OCI-LY1 (cell line): Measurements from ENCODE around the gene LRRC36.

Experiments used
- EZH2 ChIP-seq: fragments of 200-600 bp; sonication (generic), shearing (Covaris generic); IDR thresholded peaks from 2 replicates; pipeline ENCODE4 v1.8.0; 2017; ENCODE audit warnings: borderline replicate concordance, mixed run types, mild to moderate bottlenecking, antibody characterized with exemption, low read length, moderate library complexity, mixed read lengths
- TF ChIP-seq, protein P1 (sequence below): fragments of 200-600 bp; sonication (generic), shearing (Covaris generic); IDR thresholded peaks from 2 replicates; pipeline ENCODE4 v1.5.1; 2017; ENCODE audit warnings: mild to moderate bottlenecking, antibody characterized with exemption, low read length, moderate library complexity, mixed read lengths

DNA sequence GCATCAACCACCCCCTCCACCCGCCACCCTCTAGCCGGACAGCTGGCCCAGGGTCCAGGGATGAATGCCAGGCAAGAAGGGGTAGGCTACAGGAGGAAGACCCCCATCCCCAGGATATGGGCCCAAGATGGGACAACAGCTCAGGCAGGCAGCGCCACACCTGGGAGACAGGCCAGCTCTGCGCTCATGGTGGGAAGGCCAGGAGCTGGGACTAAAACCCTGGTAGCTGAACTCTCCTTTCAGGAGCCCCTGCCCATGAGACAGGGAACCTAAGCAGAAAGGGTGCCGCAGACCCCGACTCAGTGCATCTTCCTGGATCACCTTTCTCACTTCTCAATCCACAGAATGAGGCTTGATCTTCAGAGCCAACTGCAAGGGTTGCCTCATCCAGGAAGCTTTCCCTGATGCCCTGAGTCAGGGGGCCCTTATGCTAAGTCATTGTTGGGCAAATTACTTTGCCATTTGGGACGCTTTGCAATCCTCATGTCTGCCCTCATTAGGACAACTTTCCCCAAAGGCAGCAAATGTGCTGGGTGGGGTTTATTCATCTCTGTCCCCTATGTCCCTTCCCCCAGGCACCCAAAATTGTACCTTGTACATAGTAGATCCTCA is 80.7 kb downstream of the LRRC36 start:
- TF ChIP-seq, protein P1, sequence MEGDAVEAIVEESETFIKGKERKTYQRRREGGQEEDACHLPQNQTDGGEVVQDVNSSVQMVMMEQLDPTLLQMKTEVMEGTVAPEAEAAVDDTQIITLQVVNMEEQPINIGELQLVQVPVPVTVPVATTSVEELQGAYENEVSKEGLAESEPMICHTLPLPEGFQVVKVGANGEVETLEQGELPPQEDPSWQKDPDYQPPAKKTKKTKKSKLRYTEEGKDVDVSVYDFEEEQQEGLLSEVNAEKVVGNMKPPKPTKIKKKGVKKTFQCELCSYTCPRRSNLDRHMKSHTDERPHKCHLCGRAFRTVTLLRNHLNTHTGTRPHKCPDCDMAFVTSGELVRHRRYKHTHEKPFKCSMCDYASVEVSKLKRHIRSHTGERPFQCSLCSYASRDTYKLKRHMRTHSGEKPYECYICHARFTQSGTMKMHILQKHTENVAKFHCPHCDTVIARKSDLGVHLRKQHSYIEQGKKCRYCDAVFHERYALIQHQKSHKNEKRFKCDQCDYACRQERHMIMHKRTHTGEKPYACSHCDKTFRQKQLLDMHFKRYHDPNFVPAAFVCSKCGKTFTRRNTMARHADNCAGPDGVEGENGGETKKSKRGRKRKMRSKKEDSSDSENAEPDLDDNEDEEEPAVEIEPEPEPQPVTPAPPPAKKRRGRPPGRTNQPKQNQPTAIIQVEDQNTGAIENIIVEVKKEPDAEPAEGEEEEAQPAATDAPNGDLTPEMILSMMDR, result no peak
- TF ChIP-seq EZH2, result no peak
